Stimulated activated CD8-positive, alpha-beta memory T cell treated with anti-CD3 and anti-CD28 coated beads, Interleukin-12 subunit alpha, Interleukin-12 subunit beta, amount 100 ng/mL, for 24 hours (primary cell): Measurements from ENCODE around the gene VGF.
"Not testable (repeated sequence)": the region's sequence is repeated elsewhere in the genome, so short reads cannot be mapped to it uniquely, and the experiment has no call there.

Experiments used
- DNase-seq: peaks from one replicate; pipeline ENCODE4 v3.0.0-alpha.2; 2020; ENCODE audit errors: extremely low read depth

Gene VGF

DNA sequence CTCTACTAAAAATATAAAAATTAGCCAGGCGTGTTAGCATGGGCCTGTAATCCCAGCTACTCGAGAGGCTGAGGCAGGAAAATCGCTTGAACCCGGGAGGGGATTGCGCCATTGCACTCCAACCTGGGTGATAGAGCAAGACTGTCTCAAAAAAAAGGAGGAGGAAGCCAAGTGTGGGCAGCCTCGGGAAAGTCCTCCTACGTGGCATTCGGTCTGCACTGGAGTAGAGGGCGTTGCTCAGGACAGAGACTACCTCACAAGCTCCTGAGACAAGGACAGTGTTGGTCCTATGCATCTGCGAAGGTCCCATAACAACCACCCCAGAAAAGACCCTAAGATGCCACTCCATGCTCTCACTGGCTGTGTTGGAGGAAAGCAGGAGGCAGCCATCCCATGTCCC is 48.5 kb downstream of the VGF start:
- no peak for DNase-seq

DNA sequence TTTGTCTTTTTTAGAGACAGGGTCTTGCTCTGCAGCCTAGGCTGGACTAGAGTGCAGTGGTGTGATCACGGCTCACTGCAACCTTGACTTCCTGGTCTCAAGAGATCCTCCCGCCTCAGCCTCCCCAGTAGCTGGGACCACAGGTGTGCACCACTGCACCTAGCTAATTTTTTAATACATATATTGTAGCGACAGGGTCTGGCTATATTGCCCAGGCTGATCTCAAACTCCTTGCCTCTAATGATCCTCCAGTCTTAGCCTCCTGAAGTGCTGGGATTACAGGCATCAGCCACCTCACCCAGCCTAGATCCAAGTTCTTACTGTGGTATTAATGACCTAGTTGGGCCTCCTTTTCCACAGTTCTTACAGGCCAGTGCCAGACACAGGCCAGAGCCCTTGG is 50.2 kb downstream of the VGF start:
- no peak for DNase-seq

DNA sequence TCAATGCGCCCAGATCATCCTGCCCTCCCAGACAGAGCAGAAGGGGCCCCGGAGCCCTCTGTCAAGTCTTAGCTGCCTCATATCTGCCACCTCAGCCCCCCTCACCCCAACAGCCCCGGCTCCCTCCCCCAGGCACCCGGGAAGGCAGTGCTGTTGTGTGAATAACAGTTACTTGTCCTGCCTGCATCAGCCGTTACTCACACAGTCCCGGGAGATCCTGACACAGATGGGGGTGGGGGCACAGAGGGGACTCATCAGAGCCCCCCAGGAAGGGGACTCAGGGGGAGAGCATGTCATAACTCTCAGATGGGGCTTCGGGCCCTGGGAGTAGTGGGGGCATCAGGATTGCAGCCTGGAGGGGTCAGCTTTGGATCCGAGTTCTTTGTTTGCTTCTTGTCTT is 50.9 kb downstream of the VGF start:
- no peak for DNase-seq

DNA sequence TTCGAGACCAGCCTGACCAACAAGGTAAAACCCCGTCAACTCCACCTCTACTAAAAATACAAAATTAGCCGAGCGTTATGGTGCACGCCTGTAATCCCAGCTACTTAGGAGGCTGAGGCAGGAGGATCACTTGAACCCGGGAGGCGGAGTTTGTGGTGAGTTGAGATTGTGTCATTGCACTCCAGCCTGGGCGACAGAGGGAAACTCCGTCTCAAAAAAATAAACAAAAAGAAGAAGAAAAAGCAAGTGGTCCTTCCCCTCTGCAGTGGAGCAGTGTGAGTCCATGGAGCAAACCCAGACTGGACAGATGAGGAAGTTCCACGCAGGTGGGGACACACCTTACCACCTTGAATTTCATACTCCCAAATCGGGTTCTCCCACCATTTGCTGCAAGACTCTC is 51.5 kb downstream of the VGF start:
- no peak for DNase-seq

DNA sequence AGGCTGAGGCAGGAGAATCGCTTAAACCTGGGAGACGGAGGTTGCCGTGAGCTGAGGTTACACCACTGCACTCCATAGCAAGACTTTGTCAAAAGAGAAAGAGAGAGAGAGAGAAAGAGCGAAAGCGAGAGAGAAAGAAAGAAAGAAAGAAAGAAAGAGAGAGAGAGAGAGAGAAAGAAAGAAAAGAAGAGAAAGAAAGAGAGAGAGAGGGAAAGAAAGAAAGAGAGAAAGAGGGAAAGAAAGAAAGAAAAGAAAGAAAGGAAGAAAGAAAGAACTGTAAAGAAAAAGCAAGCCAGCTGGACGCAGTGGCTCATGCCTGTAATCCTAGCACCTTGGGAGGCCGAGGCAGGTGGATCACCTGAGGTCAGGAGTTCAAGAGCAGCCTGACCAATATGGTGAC is 52.2 kb downstream of the VGF start:
- not testable (repeated sequence) for DNase-seq
